Measurements from ENCODE around the gene LPP.

DNA sequence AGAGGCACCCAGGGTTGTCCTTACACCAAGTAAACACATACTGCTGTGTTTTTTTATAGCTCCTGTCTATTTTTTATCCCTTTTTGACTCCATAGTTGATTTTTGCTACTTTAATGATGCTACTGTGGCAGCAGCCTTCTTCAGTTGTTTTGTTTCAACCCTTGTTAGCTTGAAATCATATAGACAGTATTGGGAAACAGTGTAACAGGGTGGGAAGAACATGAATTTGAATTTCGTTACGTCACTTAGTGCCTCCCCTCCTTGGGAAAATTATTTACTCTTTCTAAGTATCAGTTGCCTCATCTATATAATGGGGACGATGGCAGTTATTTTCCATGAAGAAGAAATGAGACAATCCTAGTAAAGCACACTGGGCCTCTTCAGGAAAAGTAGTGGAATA lies 608.0 kb downstream of the LPP start:
- no peak for TF ChIP-seq CTCF (IDR thresholded peaks at IDR 0.05)
- TF ChIP-seq POLR2A (IDR thresholded peaks at IDR 0.05), result no peak
